Measurements from ENCODE around the gene MICAL3.
A peak's percentile ranks its signal among the peaks of the same experiment; 100 is the strongest.

MICAL3 gene

GRCh38 chr22:17929909-17930308, 94.5 kb downstream of the MICAL3 start:
- no peak for DNase-seq (ENCODE audit: low spot score)

GRCh38 chr22:17928391-17928790, 96.0 kb downstream of the MICAL3 start:
- no peak for DNase-seq (ENCODE audit: low spot score)

GRCh38 chr22:17927062-17927461, 97.3 kb downstream of the MICAL3 start:
- no peak for DNase-seq (ENCODE audit: low spot score)

GRCh38 chr22:17926516-17926915, 97.8 kb downstream of the MICAL3 start:
- no peak for DNase-seq (ENCODE audit: low spot score)

GRCh38 chr22:17925431-17925841, 98.9 kb downstream of the MICAL3 start:
- DNase-seq (ENCODE audit: low spot score), result no peak

- no peak for DNase-seq (ENCODE audit: low spot score)
Observed at GRCh38 chr22:17924735-17925364, 99.5 kb downstream of the MICAL3 start.

GRCh38 chr22:17924076-17924475, 100.3 kb downstream of the MICAL3 start:
- DNase-seq (ENCODE audit: low spot score), result no peak

- peak; percentile 75 for DNase-seq (ENCODE audit: low spot score)
Observed at GRCh38 chr22:17922925-17923903, 101.1 kb downstream of the MICAL3 start.

GRCh38 chr22:17921871-17922821, 102.2 kb downstream of the MICAL3 start:
- no peak for DNase-seq (ENCODE audit: low spot score)

- DNase-seq (ENCODE audit: low spot score), result no peak
Observed at GRCh38 chr22:17920992-17921650, 103.2 kb downstream of the MICAL3 start.

- DNase-seq (ENCODE audit: low spot score), result no peak
Observed at GRCh38 chr22:17920145-17920605, 104.2 kb downstream of the MICAL3 start.

- no peak for DNase-seq (ENCODE audit: low spot score)
Observed at GRCh38 chr22:17919276-17920144, 104.9 kb downstream of the MICAL3 start.

- peak; percentile 41 for DNase-seq (ENCODE audit: low spot score)
Observed at GRCh38 chr22:17918840-17919239, 105.5 kb downstream of the MICAL3 start.

GRCh38 chr22:17917490-17917983, 106.8 kb downstream of the MICAL3 start:
- no peak for DNase-seq (ENCODE audit: low spot score)

- no peak for DNase-seq (ENCODE audit: low spot score)
Observed at GRCh38 chr22:17916226-17916889, 108.0 kb downstream of the MICAL3 start.

GRCh38 chr22:17915676-17916075, 108.7 kb downstream of the MICAL3 start:
- no peak for DNase-seq (ENCODE audit: low spot score)

GRCh38 chr22:17915188-17915587, 109.2 kb downstream of the MICAL3 start:
- no peak for DNase-seq (ENCODE audit: low spot score)

GRCh38 chr22:17914474-17914873, 109.9 kb downstream of the MICAL3 start:
- no peak for DNase-seq (ENCODE audit: low spot score)

GRCh38 chr22:17913801-17914347, 110.5 kb downstream of the MICAL3 start:
- no peak for DNase-seq (ENCODE audit: low spot score)
